ENCODE data around the gene KAT2A.
A peak's percentile ranks its signal among the peaks of the same experiment; 100 is the strongest.
"Not testable (repeated sequence)": the region's sequence is repeated elsewhere in the genome, so short reads cannot be mapped to it uniquely, and the experiment has no call there.

KAT2A gene

DNA sequence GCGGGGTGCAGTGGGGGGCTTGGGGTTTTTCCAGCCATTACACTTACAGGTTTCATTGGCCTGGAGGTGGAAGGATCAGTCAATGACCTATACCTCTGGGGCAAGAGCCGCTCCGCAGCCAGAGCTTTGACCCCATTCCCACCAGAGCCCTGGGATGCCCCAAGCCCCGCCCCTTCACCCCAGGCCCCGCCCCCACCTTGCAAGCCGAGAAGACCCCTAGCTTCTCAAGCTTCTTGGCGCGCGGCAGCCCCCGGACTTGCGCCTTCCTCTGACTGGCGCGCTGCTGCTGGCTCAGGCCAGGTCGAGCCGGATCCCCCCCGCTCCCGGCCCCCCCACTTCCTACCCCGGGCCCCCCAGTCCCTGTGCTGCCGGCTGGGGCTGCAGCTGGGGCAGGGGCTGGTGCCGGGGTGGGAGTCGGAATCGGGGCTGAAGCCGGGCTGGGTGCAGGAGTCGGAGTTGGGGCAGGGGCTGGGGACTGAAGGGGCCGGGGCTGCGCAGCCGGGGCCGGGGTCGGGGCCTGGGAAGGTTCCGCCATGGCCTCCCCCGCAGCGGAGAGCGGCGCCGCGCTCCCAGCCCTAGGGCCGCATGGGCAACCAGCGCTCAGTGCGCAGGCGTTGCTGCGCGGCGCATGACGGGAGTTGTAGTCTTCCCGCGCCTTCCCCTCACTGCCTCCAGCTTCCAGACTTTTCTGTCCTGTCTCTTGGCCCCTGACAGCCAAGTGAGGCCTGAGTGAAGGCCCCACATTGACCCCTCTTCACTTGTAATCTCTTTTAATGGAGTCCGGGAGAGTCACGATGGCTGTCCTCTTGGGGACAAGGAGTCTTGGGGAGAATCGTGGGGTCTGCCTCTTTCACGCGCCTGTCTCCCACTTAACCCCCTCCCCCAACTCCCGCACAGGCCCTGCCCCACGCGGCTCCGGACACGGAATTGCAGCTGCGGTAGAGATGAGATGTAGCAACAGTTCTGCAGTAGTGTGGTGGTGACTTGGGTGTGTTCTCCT lies at the start of gene KAT2A:
Gene KAT2A (minus strand): TSS at position 598 of the 1,000 bp plus-strand sequence. CDS start 63 bp downstream, at position 535.
- no peak for DNase-seq (ENCODE audit: low read depth in 2 of 2)

DNA sequence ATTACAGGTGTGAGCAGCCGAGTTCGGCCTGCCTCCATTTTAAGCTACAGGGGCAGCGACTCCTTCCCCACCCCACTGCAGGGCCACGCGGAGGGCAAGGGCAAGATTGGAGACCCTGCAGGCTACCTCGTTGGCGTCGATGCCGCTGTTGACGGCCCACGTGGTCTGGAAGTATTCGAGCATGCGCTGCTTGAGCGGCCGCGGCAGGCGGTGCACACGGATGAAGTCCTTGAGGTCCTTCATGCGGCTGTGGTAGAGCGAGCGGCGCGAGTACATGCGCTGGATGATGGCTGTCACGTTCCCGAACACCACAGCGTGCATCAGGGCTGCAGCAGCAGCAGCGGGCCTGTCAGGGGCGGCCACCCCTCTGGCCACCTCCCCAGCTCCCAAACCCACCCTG lies 48.2 kb upstream of the KAT2A start:
- no peak for DNase-seq (ENCODE audit: low read depth in 2 of 2)

DNA sequence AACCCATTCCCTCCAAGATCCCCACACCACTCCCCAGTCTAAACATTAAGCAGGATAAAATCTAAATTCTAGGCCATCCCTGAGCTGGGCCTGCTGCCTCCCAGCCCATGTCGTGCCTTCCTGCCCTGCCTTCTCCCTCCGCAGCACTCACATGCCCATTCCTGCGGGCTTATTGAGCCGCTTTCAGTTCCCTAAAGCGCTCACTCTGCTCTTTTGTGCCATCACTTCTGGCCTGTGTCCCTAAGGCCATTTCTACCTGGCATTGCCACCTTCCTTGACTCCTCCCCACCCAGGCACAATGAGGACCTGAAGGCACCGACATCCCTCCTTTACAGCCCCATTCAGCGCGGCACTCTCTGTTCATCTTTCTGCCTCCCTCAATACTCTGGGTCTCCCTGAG lies 46.6 kb upstream of the KAT2A start:
- DNase-seq (ENCODE audit: low read depth in 2 of 2), result no peak

DNA sequence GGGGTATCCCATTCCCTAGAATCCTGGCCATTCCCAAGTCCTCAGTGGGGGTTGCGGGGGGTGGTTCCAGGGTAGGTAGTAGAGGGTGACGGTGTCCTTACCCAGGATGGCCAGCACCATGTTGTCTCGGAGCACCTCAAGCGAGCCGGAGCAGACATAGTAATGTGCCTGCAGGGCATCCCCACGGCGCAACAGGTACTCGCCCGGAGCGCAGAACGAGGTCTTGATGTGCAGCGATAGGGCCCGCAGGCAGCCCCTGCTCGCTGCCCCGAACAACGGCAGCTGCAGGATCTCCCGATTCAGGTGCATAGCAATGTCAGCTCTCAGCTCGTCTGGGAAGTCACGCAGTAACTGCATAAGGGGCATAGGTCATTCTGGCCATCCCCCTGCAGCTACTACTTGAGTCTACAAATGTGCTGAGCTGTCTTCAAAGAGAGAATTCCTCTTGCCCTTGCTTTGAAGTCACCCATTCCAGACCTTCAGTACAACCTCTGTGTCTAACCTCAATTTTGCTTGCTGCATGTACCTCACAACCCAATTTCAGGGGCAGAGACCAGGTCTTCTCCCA lies 45.1 kb upstream of the KAT2A start:
- DNase-seq (ENCODE audit: low read depth in 2 of 2), result no peak

DNA sequence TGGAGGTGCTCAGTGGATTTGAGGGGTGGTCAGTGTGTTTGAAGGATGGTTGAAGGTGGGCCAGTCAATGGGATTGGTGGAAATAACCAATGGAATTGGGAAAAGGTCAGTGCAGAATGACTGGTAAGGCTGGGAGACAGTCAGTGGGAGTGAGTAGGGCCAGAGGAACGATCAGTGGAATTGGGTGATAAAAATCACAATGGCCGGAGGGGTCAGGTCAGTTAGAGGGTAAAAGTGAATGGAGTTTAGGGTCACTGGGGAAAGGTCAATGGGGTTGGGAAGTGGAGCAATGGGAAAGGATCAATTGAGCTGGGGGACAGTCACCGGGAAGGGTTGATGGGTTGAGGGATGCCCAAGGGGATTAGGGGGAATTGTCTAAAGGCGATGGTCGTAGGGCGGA lies 44.6 kb upstream of the KAT2A start:
- DNase-seq (ENCODE audit: low read depth in 2 of 2), result no peak

DNA sequence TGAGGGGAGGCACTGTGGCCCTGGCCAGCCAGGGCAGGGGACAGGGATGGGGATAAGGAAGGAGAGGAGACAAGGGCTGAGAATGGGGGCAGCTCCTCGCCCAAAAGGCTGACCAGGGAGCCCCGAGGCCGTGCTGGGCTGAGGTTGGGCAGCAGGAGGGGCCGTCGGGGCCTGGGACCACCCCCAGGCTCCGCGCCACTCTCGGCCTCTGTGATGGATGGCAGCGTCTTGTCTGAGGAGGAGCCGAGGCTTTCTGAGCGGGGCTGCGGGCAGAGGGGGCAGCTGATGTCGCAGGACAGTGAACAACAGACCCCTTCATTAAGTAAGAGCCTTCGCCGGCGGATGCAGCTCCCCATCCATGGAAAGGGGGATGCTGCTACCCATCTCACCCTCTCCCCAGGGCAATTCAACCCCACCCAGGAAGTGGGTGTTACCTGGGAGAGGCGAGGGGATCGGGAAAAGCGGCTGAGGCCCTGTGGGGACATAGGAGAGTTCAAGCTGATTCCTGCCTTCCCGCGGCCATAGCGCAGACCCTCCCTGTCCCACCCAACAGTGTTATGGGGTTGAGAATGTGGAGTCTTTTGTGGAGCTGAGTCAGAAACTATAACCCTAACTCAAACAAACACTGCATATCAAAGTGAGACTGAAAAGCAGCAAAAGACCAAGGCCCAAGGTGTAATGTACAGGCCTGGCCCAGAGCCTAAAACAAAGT lies 42.7 kb upstream of the KAT2A start:
- no peak for DNase-seq (ENCODE audit: low read depth in 2 of 2)

DNA sequence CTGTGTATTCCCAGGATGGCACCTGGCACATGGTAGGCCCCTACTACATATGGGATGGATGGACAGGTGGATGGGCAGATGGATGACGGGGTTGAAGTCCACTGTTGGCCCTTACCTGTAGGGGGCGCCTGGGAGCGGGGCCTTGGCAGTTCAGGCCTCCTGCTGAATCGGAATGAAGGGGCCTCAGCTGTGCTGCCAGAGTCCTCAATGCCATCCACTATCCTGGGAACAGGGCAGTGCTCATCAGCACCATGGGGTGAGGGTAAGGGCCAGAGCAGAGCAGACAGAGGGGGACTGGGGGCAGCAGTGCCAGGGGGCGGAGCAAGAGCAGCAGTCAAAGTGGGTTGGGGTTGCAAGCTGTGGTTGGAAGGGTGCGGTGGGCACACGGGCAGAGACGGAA lies 41.9 kb upstream of the KAT2A start:
- DNase-seq (ENCODE audit: low read depth in 2 of 2), result no peak

DNA sequence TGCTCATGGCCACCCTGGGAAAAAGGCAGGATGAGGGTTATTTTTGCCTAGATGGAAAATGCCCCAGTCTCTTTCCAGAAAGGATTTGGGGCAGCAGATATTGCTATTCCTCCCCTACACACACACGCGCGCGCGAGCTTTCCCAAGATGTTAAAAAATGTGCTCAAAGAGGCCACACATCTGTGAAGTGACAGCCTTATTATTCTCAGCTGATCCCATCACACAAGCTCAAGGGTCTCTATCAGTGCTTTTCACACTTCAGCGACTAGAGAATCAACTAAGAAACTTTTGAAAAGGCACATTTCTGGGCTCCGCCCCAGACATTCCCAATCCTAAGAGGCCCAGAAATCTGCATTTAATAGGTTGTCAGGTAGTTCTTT lies 39.4 kb upstream of the KAT2A start:
- DNase-seq (ENCODE audit: low read depth in 2 of 2), result no peak

DNA sequence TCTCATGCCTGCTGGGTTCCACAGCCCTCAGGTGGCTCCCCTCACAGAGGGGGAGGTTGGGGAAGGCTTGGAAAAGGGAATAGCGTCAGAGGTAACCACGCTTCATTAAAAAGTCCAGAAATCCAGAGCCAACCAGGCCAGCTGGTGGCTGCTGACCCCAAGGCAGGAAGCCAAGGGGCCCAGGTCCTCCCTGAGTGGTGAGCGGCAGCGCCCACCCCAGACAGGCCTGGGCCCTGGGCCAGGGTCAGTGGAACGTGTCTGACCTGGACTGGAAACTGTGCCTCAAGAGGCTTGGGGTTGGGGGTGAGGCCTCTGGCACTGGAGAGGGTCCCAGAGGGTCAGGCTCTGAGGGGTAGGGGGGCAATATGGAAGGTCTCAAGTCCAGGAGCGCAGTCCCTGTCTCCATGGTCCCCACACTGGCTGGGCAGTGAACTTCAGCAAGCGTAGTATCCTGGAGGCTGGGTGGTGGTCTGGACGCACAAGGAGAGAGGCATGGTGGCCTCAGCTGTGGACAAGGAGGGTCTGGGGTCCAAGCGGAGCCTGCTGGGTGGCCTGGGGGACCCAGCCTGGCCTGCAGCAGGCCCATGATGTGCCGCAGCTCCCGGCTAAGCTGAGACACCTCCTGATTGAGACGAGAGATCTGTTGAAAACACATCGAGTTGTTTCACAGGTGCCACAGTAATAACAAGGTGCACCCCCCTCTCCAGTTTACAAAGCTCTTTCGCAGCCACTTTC lies 38.8 kb upstream of the KAT2A start:
- DNase-seq (ENCODE audit: low read depth in 2 of 2), result no peak

DNA sequence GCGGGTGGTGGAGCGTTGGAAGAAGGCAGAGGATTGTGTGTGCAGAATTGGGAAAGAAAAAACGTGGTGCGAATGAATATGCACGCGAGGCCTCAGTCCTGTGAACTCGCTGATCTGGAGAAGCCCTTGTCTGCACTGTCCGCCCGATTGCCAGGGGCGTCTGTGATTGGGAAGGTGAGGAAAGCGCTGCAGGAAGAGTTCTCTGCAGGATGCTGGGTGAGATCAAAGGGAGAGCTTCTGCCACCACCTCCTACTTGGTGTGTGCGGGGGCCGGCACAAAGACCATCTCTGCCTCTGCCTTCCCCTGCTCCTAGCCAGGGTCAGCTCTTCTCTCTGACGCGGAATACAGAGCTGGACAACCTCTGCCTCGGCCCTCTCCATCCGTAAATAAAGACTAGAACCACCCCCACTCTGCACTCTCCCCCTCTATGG lies 34.5 kb upstream of the KAT2A start:
- no peak for DNase-seq (ENCODE audit: low read depth in 2 of 2)

DNA sequence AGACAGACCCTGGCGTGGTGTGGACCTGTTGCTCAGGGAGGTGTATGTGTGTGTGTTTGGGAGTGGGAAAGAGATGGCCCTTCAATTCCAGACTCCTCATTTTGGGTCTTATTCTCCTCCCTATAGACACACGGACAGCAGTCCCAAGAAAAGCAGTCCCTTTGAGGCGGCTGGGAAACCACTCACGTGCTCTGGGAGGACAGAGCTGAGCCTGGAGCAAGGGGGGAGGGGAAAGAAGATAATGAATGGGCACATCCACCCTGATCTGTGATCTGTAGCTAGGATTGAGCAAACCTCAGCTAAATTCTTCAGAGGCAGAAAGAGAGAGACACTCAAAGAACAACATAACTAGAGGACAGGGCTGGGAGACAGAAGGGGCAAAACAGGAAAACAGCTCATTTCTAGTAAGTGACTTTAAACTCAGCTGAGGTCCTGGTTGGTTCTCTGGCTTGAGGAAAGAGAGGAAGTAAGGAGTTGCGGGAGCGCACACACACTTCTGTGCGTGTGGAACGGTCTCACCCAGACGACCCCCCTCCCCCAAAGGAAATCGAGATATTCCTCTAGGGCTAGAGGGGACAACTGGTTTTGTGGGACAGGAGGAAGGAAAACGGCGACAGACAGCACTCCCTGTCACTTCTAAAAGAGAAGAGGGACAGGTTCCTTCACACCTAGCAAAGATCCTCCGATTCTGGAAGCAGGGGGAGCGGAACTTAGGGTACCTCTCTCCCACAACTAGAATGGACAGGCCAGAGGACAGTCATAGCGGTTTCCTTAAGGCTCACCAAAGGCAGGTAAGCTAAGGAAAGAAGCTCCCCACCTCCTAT lies 33.0 kb upstream of the KAT2A start:
- no peak for DNase-seq (ENCODE audit: low read depth in 2 of 2)

DNA sequence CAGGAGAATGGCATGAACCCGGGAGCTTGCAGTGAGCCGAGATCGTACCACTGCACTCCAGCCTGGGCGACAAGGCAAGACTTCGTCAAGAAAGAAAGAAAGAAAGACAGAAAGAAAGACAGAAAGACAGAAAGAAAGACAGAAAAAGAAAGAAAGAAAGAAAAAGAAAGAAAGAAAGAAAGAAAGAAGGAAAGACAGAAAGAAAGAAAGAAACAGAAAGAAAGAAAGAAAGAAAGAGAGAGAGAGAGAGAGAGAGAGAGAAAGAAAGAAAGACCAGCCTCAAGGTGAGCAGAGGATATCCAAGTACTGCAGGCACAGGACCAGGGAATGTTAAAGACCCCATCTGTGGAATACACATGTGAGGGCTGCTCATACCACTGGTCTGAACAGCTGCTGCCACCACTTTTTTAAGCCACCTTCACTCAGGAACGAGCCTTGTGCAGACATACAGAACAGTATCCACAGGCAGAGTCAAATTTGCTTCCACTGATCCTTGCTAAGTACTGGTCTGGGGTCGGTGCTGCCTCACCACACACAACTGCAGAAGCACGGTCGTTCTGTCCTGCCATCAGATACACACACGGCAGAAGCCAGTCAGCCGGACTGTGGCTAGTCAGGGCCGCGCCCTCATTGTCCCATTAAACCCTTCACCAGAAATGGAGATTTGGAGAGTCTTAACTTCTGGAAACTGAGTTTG lies 25.9 kb upstream of the KAT2A start:
- DNase-seq (ENCODE audit: low read depth in 2 of 2), result no peak

DNA sequence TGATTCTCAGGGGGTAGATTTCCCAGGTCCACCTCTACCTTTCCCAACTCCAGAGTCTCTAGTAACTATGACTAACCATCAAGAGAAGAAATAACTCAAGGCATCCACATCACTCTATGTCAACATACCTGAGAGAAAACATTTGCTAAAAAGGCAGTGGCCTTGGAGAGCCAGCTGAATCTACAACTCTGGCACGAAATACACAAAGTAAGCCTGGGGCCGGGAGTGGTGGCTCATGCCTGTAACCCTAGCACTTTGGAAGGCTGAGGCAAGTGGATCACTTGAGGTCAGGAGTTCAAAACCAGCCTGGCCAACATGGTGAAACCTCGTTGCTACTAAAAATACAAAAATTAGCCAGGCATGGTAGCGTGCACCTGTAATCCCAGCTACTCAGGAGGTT lies 22.0 kb upstream of the KAT2A start:
- not testable (repeated sequence) for DNase-seq (ENCODE audit: low read depth in 2 of 2)

DNA sequence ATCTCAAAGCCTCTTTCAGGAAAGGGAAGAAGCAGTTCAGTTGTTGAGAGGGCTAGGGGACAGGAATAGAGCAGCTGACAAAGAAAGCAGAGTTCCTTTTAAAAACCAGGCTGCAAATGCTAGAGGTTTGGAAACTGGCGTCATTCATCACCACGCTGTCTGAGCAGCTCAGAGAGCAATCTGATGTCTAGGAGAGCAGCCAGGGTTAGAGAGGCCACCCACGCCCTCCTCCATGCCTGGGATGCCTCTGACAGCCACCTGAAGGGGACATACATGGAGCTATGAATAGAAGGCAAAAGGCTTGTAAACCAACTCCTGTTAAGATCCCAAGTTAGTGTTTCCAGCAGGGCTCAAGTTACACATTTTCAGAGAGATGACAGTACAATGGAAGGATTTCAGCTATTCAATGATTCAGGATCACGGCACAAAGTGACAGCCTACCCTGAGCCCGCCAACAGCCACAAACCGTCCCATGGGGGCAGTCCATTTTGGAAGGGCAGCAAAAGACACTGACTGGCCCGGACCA lies 21.3 kb upstream of the KAT2A start:
- DNase-seq (ENCODE audit: low read depth in 2 of 2), result peak; percentile 42 to 47

DNA sequence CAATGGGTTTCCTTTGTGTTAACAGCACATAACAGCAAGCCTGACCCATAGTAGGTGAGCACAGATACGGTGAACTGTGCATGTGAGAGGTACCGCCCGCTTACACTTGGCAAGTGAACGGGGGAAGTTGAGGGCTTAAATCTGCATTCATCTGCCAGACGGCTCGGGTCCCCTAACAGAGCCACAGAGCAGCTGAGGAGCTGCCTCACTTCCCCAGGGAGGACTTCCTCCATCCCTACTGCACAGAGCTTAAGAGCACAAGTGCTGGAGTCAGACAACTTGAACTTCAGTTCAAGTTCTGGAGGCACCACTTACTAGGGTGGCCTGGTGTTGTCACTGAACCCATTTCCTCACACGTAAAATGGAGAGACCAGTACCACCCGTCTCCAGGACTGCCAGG lies 20.2 kb upstream of the KAT2A start:
- no peak for DNase-seq (ENCODE audit: low read depth in 2 of 2)

DNA sequence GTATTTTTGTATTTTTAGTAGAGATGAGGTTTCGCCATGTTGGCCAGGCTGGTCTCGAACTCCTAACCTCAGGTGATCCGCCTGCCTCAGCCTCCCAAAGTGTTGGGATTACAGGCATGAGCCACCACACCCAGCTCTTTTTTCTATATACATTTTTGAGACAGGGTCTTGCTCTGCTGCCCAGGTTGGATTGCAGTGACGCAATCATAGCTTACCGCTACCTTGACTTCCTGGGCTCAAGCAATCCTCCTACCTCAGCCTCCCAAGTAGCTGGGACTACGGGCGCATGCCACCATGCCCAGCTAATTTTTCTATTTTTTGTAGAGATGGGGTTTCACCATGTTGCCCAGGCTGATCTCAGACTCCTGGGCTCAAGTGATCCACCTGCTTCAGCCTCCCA lies 19.5 kb upstream of the KAT2A start:
- DNase-seq (ENCODE audit: low read depth in 2 of 2), result not testable (repeated sequence)

DNA sequence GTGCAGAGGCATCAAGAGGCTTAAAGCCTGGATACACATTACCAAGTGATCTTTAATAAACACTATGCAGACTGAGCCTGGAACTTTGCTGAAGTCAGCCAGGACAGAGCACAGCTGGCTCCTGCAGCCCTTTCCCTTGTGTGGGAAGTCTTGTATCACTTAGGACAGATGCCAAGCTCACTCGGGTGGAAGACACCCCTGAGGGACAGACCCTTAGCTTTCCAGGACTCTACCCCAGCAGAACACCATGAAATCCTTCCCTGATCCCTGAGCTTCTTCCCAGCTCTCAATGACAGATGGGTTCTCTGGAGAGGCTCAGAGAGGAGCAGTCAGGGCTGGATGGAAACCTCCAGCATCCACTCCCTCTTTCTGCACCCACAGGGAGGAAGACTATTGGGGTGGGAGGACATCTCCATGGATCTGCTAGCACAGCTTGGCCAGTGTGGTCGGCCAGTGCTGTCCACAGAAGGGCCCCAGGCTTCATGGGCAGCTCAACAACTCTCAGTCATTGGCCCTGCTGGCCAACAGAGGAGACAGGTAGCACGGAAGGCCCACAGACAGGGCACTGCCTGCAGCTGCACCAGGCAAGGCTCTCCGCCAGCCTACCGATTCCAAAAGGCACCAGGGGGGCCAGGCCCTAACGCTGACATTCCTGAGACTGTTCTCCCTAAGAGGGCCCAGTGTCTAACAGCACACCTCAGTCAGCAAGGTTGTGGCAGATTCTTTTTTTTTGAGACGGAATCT lies 17.8 kb upstream of the KAT2A start:
- no peak for DNase-seq (ENCODE audit: low read depth in 2 of 2)

DNA sequence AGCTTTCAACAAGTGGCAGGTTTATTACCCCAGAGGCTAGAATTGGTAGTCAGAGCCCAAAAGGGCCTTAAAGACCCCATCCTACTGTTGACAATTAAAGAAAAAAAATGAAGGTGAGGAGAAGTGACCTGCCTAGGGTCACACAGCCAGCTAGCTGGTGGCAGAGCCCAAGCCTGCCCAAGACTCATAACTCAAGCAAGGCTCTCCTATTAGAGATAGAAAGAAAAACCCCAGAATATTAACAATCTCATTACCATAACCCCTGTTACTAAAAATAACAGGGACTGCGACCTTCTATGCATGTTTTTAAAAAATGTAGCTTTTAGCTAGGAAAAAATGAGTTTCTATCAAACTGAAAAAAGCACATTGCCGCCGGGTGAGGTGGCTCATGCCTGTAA lies 15.5 kb upstream of the KAT2A start:
- no peak for DNase-seq (ENCODE audit: low read depth in 2 of 2)
